H1 (cell line): ENCODE results near the gene KLF18. TPM values are rescaled to one million over a fixed set of nuclear protein-coding genes. Genes with fewer than 3 reads are reported as not detected.
A peak's percentile ranks its signal among the peaks of the same experiment; 100 is the strongest.
"Not testable (repeated sequence)": the region's sequence is repeated elsewhere in the genome, so short reads cannot be mapped to it uniquely, and the experiment has no call there.

Source experiments
- CTCF ChIA-PET: fragments of 300-600 bp; sonication (Branson Sonifier 250); formaldehyde crosslinking; loops from one replicate; lab custom pipeline; 2021; ENCODE audit not compliant: partially characterized antibody; lab: Charles Lee
- POLR2A ChIA-PET: fragments of 300-600 bp; sonication (Branson Sonifier 250); formaldehyde crosslinking; loops from one replicate; lab custom pipeline; 2021; ENCODE audit warnings: inconsistent platforms; ENCODE audit not compliant: partially characterized antibody; lab: Charles Lee
- DNase-seq, 2 experiments: peaks; one replicate each; pipeline versions ENCODE4 v3.0.0 to v3.0.0-alpha.2; 2010 to 2022; ENCODE audit warnings: low spot score in 2 of 2, low read depth in 1 of 2, mixed read lengths in 1 of 2
- FAIRE-seq: peaks from 2 replicates; lab custom pipeline; 2011; peaks lifted over from hg19 to GRCh38; lab: Jason Lieb, UNC
- H2AFZ ChIP-seq: 2 replicates; pipeline ENCODE4 v1.8.1; 2012; ENCODE audit warnings: low read length, inconsistent platforms
- H2AK5ac ChIP-seq: 2 replicates; pipeline ENCODE4 v1.6.1; 2013; ENCODE audit warnings: low read depth, low read length
- H2BK120ac ChIP-seq: replicated peaks from 2 replicates; pipeline ENCODE3; 2013; ENCODE audit warnings: low read depth, low read length, inconsistent platforms
- H2BK12ac ChIP-seq: 2 replicates; pipeline ENCODE4 v1.6.1; 2013; ENCODE audit warnings: low read depth, low read length
- H2BK15ac ChIP-seq: 2 replicates; pipeline ENCODE4 v1.6.1; 2013; ENCODE audit warnings: low read length
- H2BK20ac ChIP-seq: 2 replicates; pipeline ENCODE4 v1.6.1; 2013; ENCODE audit warnings: low read length
- H2BK5ac ChIP-seq: 2 replicates; pipeline ENCODE4 v1.6.1; 2013; ENCODE audit warnings: low read depth, low read length
- H3K14ac ChIP-seq: 2 replicates; pipeline ENCODE4 v1.6.1; 2013; ENCODE audit warnings: inconsistent platforms; ENCODE audit not compliant: insufficient read length
- H3K18ac ChIP-seq: 2 replicates; pipeline ENCODE4 v1.6.1; 2013; ENCODE audit warnings: low read length; ENCODE audit errors: extremely low read depth
- H3K23ac ChIP-seq: 2 replicates; pipeline ENCODE4 v1.6.1; 2013; ENCODE audit warnings: inconsistent platforms; ENCODE audit not compliant: insufficient read length
- H3K23me2 ChIP-seq: 2 replicates; pipeline ENCODE4 v1.6.1; 2013; ENCODE audit warnings: low read depth, low read length
- H3K27ac ChIP-seq: 2 replicates; pipeline ENCODE4 v1.6.1; 2011; ENCODE audit warnings: low read depth, low read length, inconsistent platforms
- H3K27me3 ChIP-seq, 4 experiments: replicated peaks in 1 of 4; 1 replicate in 1 of 4; 2 replicates in 3 of 4; pipeline versions ENCODE4 v1.6.1 to v1.8.1; 2011 to 2013; ENCODE audit warnings: low read length in 3 of 4, mild to moderate bottlenecking in 3 of 4, inconsistent platforms in 2 of 4, mixed read lengths in 2 of 4, moderate library complexity in 1 of 4; ENCODE audit not compliant: control insufficient read depth in 3 of 4, insufficient read depth in 3 of 4; ENCODE audit errors: extremely low read depth in 1 of 4
- H3K36me3 ChIP-seq, 4 experiments: 2 replicates each; pipeline versions ENCODE4 v1.6.1 to v1.8.1; 2011 to 2013; ENCODE audit warnings: mild to moderate bottlenecking in 4 of 4, low read length in 3 of 4, moderate library complexity in 2 of 4, control low read depth in 1 of 4, inconsistent platforms in 1 of 4; ENCODE audit not compliant: insufficient read depth in 4 of 4, control insufficient read depth in 2 of 4
- H3K4ac ChIP-seq: replicated peaks from 2 replicates; pipeline ENCODE3; 2013; ENCODE audit warnings: low read length, low read depth, mixed read lengths, inconsistent platforms; ENCODE audit not compliant: insufficient read length
- H3K4me1 ChIP-seq, 4 experiments: replicated peaks in 1 of 4; 1 replicate in 1 of 4; 2 replicates in 3 of 4; pipeline versions ENCODE4 v1.6.1 to v1.8.1; 2011 to 2013; ENCODE audit warnings: low read length in 3 of 4, inconsistent platforms in 2 of 4, mixed read lengths in 1 of 4; ENCODE audit not compliant: insufficient read depth in 4 of 4, control insufficient read depth in 3 of 4
- H3K4me2 ChIP-seq, 2 experiments: 2 replicates each; pipeline versions ENCODE4 v1.6.1 to v1.8.1; 2011 to 2013; ENCODE audit warnings: low read depth in 2 of 2, low read length in 2 of 2, control low read depth in 1 of 2, inconsistent platforms in 1 of 2, mild to moderate bottlenecking in 1 of 2; ENCODE audit not compliant: insufficient read depth in 1 of 2
- H3K4me3 ChIP-seq, 4 experiments: fragments of 200-600, 300-600 bp in 1 of 4; sonication (generic), shearing (Covaris generic), sonication (Bioruptor Twin) in 1 of 4; 2 replicates each; pipeline versions ENCODE4 v1.5.1 to v1.8.1; 2011 to 2016; ENCODE audit warnings: low read length in 4 of 4, low read depth in 3 of 4, control low read depth in 2 of 4, inconsistent platforms in 2 of 4, mild to moderate bottlenecking in 2 of 4, mixed read lengths in 1 of 4, moderate library complexity in 1 of 4; ENCODE audit not compliant: insufficient read depth in 2 of 4; ENCODE audit errors: extremely low read depth in 1 of 4
- H3K56ac ChIP-seq: replicated peaks from 2 replicates; pipeline ENCODE3; 2013; ENCODE audit warnings: low read depth, mild to moderate bottlenecking, mixed read lengths, low read length, inconsistent platforms; ENCODE audit not compliant: insufficient read length
- H3K79me1 ChIP-seq: 2 replicates; pipeline ENCODE4 v1.6.1; 2013; ENCODE audit warnings: low read depth, low read length, control low read depth
- H3K79me2 ChIP-seq, 2 experiments: 2 replicates each; pipeline versions ENCODE4 v1.6.1 to v1.8.1; 2012 to 2013; ENCODE audit warnings: low read length in 2 of 2, mild to moderate bottlenecking in 2 of 2, inconsistent platforms in 1 of 2; ENCODE audit not compliant: insufficient read depth in 2 of 2, control insufficient read depth in 1 of 2
- H3K9ac ChIP-seq, 4 experiments: replicated peaks in 1 of 4; 1 replicate in 1 of 4; 2 replicates in 3 of 4; pipeline versions ENCODE4 v1.6.1 to v1.8.1; 2011 to 2013; ENCODE audit warnings: low read depth in 3 of 4, low read length in 3 of 4, control low read depth in 2 of 4, mild to moderate bottlenecking in 2 of 4, moderate library complexity in 2 of 4, inconsistent platforms in 1 of 4; ENCODE audit errors: extremely low read depth in 1 of 4
- H3K9me3 ChIP-seq, 2 experiments: 2 replicates each; pipeline versions ENCODE4 v1.6.1 to v1.8.1; 2012 to 2013; ENCODE audit warnings: mild to moderate bottlenecking in 2 of 2, moderate library complexity in 2 of 2, control low read depth in 1 of 2, inconsistent platforms in 1 of 2, low read depth in 1 of 2, low read length in 1 of 2, mixed read lengths in 1 of 2; ENCODE audit not compliant: insufficient read depth in 2 of 2
- H4K20me1 ChIP-seq, 2 experiments: replicated peaks in 1 of 2; 2 replicates each; pipeline versions ENCODE3 to v1.8.1; 2011 to 2013; ENCODE audit warnings: inconsistent platforms in 2 of 2, low read length in 2 of 2, mild to moderate bottlenecking in 1 of 2; ENCODE audit not compliant: insufficient read depth in 2 of 2, control insufficient read depth in 1 of 2
- H4K5ac ChIP-seq: 2 replicates; pipeline ENCODE4 v1.6.1; 2013; ENCODE audit warnings: low read length, low read depth, mixed read lengths, inconsistent platforms; ENCODE audit not compliant: insufficient read length
- H4K8ac ChIP-seq: 2 replicates; pipeline ENCODE4 v1.8.0; 2013; ENCODE audit warnings: mild to moderate bottlenecking, moderate library complexity, low read length, inconsistent platforms; ENCODE audit not compliant: insufficient read depth; ENCODE audit errors: extremely low read depth
- H4K91ac ChIP-seq: replicated peaks from 2 replicates; pipeline ENCODE3; 2013; ENCODE audit warnings: low read length, mixed read lengths, inconsistent platforms; ENCODE audit not compliant: insufficient read length
- WGBS, 2 experiments: shearing (Covaris generic) in 1 of 2; methylation state at CpG; one replicate each; pipeline versions ENCODE4 v1.1.6 to v1.1.7; 2013 to 2015; ENCODE audit warnings: low lambda C conversion rate in 2 of 2, mixed read lengths in 2 of 2, inconsistent platforms in 1 of 2, low coverage in 1 of 2, missing lambda C conversion rate in 1 of 2; ENCODE audit not compliant: insufficient replicate concordance in 2 of 2, insufficient coverage in 1 of 2, insufficient read length in 1 of 2; ENCODE audit errors: extremely low coverage in 1 of 2, missing lambda C conversion rate in 1 of 2; 5-methylcytosine and 5-hydroxymethylcytosine counted together
- polyA plus RNA-seq, 7 experiments: library from polyadenylated mRNA; depleted of rRNA in 3 of 7; stranded (reverse) in 5 of 7; unstranded in 2 of 7; fragments of >200 nt in 5 of 7; fragments of 200-250 nt in 2 of 7; gene quantifications; 1 replicate in 5 of 7; 2 replicates in 1 of 7; 4 replicates in 1 of 7; pipeline versions ENCODE4 v1.2.1 to v1.2.3, GENCODE V29; 2011 to 2013; ENCODE audit warnings: missing spikeins in 2 of 7, mixed read lengths in 2 of 7
- total RNA-seq: library from RNA; stranded (reverse); fragmentation: NEBNext Ultra II Directional; extraction: Animal tissue kit (Norgen Biotek cat#: 25700); gene quantifications from 2 replicates; pipeline ENCODE4 v1.2.1, GENCODE V29; 2021

KLF18 gene
- total and polyA plus RNA-seq, 2 of the 8 experiments (the other 6 are each of a cell fraction or from before 2014, with no cell fraction given): 0.09 to 0.15 TPM

DNA sequence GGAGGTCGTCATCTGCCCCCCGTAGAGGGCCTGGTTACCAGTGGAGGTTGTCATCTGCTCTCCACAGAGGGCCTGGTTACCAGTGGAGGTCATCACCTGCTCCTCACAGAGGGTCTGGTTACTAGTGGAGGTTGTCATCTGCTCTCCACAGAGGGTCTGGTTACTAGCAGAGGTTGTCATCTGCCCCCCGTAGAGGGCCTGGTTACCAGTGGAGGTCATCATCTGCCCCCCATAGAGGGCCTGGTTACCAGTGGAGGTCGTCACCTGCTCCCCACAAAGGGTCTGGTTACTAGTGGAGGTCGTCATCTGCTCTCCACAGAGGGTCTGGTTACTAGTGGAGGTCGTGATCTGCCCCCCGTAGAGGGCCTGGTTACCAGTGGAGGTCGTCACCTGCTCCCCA is 1.9 kb downstream of the KLF18 start:
- H3K27ac ChIP-seq, H3K27me3 ChIP-seq, H2AFZ ChIP-seq, H2BK15ac ChIP-seq, H3K4ac ChIP-seq, H2BK120ac ChIP-seq, H2AK5ac ChIP-seq, H2BK12ac ChIP-seq, H3K9me3 ChIP-seq, H3K56ac ChIP-seq, H4K8ac ChIP-seq, H3K4me1 ChIP-seq, H3K9ac ChIP-seq, H3K14ac ChIP-seq, H3K4me3 ChIP-seq, H2BK5ac ChIP-seq, POLR2A ChIA-PET, H3K79me1 ChIP-seq, H4K20me1 ChIP-seq, H4K91ac ChIP-seq, H3K23me2 ChIP-seq, H2BK20ac ChIP-seq, H3K4me2 ChIP-seq, H3K23ac ChIP-seq, H3K36me3 ChIP-seq, FAIRE-seq, CTCF ChIA-PET, H3K79me2 ChIP-seq, H3K18ac ChIP-seq, H4K5ac ChIP-seq: not testable (repeated sequence)
- WGBS, 2 experiments: 82% methylated on average over 4 of the region's 8 CpGs; no CpG with 5 or more reads in 1 of the 2 experiments
- peak in 1 of 2 experiments; percentile 11 for DNase-seq
